MM.1S (cell line): ENCODE measurements around the gene CDON.

Source experiments
- CTCF ChIP-seq: fragments of 300-600 bp; sonication (generic); IDR thresholded peaks from 2 replicates; pipeline ENCODE4 v1.5.1; 2016; ENCODE audit warnings: antibody characterized with exemption, low read length, mixed read lengths
- EZH2 ChIP-seq: fragments of 300-600 bp; sonication (generic); optimal IDR thresholded peaks from 2 replicates; pipeline ENCODE3; 2017; ENCODE audit warnings: low read depth, mild to moderate bottlenecking, antibody characterized with exemption, low read length, mixed read lengths
- EZH2phosphoT487 ChIP-seq: fragments of 300-600 bp; sonication (generic); IDR thresholded peaks from 2 replicates; pipeline ENCODE4 v1.6.1; 2018; ENCODE audit warnings: antibody characterized with exemption, low read length

GRCh38 chr11:126025822-126026221 is 36.8 kb downstream of the CDON start:
- TF ChIP-seq CTCF = no peak
- no peak for TF ChIP-seq EZH2
- no peak for TF ChIP-seq EZH2phosphoT487
